GM18519 (cell line): Measurements from ENCODE around the gene KLHL29.
A peak's percentile ranks its signal among the peaks of the same experiment; 100 is the strongest.

Experiments
- ATAC-seq: cut with Tn5 transposase; IDR thresholded peaks from one replicate; pipeline ENCODE4 v1.9.1; 2021; ENCODE audit warnings: mild to moderate bottlenecking, moderate library complexity; ENCODE audit not compliant: unreplicated experiment, low FRiP score

Gene KLHL29

DNA sequence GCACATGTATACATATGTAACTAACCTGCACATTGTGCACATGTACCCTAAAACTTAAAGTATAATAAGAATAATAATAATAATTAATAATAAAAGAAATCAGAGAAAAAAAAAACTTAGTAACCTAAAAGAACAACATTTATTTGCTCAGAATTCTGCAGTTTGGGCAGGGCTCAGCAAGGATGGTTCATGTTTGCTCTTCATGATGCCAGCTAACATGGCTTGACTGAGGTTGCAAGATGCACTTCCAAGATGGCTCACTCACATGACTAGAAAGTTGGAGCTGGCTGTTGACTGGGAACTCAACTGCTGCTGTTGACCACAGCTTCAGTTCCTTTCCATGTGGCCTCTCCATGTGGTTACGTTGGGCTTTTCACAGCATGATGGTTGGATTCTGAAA is 56.4 kb downstream of the KLHL29 start:
- ATAC-seq, result no peak

DNA sequence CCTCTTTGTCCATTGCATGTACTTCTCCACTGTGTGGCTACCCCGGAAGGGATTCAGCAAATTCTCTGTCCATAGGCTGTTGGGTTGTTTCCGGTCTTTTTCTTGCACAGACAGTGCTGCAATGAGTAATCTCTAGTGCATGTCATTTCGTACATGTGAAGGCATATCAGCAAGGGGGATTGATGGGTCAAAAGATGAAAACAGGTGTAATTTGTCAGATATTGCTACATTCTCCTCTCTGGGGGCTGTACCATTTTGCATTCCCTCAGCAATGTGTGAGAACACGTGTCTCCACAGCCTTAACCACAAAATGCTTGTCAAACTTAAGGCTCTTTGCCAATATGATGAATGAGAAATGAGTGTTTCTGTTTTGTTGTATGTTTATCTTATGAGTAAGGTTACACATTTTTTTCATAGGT is 60.5 kb downstream of the KLHL29 start:
- ATAC-seq, result no peak

DNA sequence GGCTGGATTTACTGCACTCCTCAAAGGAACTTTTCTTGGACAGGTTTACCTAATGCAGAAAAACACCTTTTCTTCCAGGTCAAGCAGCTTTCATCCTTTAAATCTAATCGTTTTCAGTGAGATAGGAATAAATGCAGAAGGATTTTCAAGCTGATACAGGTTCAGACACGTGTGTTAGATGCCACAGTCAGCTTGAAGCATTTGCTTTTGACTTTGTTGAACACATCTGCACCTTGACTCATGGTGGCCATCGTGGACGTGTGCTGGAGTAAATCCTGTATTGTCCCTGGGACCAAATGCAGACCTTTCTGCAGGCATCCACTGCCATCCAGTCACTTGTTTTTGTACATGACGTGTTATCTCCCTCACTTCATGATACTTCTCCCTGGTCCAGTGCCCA is 61.9 kb downstream of the KLHL29 start:
- no peak for ATAC-seq

DNA sequence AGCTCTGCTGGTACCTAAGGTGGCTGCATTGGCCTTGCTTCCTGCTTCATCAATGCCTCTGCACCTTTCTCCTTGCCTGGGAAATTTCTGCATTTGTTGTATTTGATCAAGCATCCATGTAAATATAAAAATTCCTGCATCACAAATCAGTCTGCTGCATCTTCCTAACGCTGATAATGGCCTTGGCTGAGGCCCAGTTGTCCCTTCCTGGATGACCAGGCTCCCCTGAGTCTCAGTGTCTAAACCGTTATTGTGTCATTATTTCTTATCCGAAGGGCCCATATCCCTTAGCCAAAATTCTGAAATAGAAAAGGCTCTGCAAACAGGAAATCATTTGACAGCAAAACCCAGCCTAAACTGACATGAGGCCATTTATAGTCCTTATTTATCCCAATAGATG is 62.4 kb downstream of the KLHL29 start:
- no peak for ATAC-seq

DNA sequence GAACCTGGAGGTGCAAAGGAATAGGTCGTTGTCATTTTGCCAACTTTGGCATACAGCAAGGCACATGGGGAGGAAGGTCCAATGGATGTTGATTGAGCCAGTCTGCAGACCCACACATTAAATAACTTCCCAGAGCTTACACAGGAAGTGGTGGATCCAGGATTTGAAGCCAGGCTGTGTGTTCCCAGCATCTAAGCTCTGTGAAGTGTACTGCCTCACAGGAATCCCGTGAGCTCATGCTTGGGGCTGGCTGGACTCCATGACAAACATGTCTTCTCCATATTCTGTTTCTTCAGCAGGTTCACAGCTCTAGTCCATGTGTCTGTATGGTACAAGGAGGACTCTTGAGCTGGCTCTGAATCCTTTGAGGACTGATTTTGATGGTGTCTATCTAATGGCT is 63.9 kb downstream of the KLHL29 start:
- ATAC-seq, result no peak

DNA sequence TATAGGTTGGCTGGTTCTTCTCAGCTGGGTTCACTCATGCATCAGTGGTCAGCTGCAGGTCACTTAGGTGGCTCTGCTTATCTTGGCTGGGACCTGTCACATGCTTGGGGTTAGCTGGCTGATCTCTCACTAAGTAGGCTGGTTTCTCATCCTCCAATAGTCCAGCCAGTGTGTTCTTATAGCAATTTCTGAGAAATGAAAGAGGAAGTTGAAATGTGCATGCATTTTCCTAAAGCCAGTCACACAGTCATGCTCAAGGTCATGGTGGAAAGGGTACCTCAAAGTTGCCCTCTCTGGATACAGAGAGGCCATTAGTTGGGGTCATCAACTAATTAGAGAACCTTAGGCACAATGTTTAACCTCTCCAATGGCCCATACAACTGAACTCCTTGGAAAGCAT is 64.4 kb downstream of the KLHL29 start:
- ATAC-seq, result peak; percentile 93

DNA sequence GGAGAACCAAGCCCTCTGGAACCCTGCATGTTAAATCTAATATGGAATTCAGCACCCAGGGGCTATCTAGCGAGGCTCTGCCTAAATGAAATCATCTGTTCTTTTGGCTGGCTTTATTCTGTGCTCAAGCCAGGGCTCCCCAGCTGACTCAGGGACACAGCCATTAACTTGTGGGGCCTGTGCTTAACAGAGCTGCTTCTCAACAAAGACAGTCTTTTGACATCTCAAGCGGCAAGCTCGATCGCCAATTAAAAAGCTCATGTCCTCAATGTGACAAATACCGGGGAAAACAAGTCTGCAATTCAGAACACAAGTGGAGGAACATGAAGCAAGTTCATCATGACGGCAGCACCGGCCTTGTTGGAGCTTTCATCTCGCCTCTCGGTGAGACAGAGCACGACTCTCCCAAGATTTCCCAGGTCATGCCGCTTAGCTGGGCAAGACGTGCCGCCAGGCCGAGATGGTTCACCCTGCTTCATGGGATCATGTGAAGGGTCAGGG is 64.9 kb downstream of the KLHL29 start:
- ATAC-seq, result no peak

DNA sequence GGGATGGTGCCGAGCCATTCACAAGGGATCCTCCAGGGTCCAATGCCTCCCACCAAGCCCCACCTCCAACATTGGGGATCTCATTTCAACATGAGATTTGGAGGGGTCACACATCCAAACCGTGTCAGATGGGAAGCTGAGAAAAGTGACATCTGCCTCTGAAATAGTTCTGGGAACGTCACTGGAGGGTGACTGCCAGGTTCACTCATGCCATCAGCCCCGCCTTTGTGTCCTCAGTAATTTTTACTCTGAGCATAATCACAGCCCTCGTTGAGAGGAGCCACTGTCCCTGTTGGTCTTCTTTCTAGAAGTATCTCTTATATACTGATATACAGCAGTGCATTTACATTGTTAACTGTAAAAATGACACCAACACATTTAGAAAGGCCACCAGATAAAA is 67.4 kb downstream of the KLHL29 start:
- no peak for ATAC-seq

DNA sequence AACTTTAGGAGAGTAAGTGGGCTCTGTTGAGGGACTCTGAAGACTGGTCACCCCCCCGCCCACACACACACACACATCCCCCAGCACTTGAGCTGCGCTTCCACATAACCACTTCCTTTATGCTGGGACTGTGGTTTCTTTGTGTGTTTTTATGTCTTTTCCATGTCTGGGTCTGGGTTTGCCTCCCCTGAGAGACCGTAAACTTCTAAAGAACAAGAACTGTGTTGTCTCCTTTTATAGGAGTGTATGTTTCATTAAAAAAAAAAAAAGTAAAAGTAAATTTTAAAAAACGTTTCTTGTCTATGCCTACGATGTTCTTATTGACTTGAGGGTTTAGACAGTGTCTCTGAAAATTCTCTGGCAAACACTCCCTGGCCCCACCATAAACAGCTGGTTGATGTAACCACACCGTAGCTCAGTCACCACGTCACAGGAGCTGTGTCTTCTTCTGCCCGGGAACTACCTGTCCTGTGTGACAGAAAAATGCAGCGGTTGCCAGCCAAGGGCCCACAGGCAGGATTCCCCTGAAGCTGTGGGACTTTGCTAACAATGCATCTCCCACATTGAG is 68.0 kb downstream of the KLHL29 start:
- no peak for ATAC-seq

DNA sequence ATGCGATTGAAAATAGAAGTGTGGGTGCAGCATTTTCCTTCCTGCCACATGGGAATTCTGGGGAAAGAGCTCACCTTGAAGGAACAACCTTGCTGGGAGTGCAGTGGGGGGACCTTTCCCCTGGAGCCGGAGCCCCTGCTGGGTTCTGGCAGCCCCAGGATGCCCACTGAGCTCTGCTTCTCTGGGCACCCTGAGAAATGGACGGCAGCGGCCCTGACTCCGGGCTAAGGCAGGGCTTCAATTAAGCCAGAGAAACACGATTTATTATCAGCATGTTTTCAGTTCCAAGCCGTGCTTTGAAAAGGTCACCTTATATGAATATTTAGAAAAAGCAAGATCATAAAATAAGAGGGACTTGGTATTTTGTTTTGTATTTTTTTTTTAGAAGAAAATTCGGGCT is 68.5 kb downstream of the KLHL29 start:
- no peak for ATAC-seq

DNA sequence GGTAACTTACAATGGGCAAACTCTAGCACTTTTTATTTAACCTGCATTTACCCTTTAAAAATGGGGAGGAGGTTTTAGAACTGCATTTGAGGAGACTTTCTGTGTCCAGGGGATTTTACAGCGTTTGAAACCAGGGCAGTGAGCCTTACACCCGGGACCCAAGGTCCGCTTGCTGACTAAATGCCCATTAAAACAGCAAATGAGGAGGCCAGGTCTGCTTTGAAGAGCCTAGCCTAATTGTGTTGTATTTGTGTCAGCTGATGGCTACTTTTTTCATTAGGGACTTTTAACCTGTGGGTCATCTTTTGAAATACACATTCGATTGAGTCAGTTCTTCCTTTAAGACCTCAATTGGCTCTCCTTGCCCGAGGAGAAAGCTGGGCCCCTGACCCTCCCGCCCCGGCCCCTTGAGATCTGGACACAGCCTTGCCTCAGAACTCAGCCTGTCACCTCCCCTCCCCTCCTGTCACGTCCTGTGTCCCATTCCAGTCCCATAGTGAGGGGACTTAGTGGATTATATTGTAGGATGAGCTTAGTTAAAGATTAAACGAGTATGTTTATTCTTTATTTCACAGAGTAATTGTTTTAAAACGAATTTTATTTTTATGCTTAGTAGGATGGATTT is 69.0 kb downstream of the KLHL29 start:
- no peak for ATAC-seq

DNA sequence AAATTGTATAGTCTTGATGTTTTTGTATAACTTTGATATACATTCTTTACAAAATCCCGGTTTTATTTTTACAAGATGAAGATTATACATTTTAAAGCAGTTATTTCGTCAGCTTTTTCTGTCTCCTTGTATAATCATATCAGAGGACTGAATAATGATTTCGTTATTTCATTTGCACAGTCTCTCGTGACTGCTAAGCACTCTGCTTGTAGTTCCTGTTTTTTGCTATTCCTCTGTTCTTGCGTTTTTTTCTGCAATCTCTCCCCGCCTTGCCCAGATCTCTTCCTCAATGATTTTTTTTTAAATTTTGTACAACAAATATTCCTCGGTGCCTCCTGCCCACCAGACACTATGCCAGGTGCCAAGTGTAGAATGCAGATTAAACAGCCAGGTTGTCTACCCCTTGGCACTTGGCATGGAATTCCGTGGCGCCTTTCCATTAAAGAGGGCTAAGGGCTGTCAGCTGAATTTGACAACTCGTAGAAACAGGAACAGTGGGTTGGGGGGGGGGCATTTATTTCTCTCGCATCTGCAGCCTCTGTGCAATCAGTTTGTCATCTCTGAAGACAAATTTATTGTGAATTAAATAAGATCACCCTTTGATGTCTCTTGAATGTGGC is 69.6 kb downstream of the KLHL29 start:
- no peak for ATAC-seq

DNA sequence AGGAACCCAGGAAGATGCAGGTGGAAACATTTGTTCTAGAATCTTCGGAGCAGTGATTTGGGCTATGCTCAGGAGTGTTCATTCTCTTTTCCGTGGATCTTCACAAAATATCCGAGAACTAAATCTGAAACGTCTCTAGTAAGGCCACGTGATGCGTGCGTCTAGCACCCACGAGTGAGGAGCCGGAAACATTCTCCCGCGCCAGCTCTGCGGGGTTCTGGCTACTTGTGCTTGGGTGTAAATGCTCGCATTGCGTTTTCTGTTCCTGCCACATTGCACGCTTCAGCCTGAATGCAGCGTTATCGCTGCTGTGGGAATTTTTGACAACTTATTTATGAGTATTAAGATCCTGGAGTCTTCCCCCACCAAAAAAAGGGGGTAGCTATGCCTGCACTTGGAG is 71.4 kb downstream of the KLHL29 start:
- no peak for ATAC-seq

DNA sequence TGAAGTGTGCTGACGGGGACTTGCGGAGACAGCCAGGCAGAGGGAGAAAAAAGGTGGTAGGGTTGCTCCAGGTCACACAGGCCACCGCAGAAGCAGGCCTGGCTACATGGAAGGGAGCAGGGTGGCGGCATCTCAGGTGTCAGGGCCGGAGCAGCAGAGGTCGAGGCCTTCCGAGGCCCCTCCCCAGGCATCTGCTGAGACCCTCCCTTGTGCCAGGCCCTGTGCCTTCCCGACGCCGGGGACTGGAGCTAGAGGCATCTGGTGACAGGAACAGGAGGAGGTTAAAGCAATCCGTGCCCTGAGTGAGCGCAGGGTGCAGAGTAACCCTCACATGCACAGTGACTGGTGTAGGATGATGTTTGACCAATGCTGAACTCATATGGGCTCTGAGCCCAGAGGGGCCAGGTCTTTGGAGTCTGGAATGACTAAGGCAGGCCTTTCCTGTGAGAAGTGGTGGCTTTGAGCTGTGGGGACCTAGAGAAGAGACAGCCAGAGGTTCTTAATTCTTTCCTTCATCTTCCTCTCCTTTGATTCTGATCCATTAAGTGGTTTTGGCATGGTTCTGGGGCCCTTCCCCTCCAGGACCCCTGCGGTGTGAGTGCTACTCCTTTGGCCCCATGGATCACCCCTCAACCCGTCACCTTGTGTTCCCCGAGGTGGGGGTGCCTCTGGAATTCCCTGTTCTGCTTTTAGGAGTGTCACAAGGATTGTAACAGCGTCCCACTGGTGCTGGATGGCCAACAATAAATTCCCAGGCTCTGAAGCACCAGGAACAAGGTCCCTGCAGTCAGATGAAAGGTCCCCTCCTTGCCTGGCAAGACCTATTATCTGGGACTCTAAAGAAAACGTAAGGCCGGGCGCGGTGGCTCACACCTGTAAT is 72.1 kb downstream of the KLHL29 start:
- ATAC-seq, result no peak

DNA sequence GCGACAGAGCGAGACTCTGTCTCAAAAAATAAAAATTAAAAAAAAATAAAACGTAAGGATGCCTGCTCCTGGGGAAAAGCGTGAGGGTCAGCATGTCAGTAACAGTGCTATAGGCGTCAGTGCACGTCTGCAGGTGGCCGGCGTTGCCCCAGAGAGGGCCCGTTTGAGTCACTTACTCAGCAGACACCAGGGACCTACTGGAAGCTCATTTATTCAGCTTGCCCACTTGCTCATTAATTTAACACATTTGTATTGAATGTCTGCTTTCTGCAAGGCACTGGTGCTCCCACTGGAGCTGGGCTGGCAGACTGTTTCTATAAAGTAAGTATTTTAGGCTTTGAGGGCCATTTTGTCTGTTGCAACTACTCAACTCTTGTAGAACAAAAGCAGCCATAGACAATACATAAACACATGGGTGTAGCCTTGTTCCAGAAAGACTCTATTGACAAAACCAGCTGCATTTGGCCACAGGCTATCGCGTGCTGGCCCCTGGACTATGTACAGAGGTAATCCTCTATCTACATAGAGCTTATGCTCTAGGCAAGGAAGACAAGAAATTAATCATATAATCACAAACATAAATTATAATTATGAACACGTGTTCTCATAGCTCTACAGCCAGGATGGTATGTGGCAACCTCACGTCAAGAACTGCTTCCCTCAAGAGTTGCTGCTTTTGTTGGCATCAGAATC is 73.2 kb downstream of the KLHL29 start:
- ATAC-seq, result no peak

DNA sequence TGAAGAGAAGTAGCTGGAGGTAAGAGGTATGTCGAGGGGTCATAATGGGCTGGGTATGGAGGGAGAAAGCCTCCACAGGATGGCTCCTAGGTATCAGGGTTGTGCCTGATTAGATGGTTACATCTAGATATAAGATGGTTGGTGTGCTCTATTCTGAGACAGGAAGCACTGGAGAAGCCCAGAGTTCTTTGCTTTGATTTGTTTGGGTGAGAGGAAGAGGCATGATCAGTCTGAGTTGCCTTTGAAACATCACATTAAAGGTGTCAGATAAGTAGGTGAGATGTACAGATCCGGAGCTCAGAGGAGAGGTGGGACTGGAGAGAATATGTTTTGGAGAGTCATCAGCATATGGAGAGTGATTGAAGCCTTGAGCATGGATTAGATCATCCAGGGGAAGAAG is 74.1 kb downstream of the KLHL29 start:
- no peak for ATAC-seq

DNA sequence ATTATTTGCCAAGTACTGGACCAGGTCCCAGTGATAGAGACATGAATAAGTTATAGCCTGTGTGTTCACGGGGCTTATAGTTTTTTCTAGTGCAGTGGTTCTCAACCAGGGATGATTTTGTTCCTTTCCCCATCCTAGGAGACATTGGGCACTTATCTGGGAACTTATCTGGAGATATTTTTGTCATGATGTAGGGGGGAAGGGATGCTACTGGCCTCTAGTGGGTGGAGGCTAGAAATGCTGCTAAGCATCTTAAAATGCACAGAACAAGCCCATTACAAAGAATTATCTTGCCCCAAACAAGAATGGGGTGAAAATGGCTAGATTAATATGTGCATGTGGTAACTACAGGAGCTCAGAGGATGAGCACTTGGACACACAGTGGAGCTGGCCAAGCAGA is 75.2 kb downstream of the KLHL29 start:
- ATAC-seq, result peak; percentile 64

DNA sequence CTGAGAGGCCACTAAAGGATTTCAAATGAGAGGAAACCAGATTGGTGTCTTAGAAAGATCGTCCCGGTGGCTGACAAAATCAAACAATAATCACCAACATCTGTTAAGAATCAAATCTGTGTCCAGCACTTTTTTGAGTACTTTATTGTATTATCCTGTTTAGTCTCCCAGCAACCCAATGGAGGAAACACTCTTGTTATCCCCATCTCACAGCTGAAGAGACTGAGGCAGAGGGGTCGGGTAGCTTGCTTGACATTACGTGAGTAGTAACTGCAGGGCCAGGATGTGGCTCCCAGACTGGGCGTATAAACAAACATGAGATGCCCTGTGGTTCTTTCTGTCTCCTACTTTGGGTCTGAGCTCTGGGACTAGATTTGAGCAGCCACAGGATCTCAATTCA is 76.0 kb downstream of the KLHL29 start:
- ATAC-seq, result no peak

DNA sequence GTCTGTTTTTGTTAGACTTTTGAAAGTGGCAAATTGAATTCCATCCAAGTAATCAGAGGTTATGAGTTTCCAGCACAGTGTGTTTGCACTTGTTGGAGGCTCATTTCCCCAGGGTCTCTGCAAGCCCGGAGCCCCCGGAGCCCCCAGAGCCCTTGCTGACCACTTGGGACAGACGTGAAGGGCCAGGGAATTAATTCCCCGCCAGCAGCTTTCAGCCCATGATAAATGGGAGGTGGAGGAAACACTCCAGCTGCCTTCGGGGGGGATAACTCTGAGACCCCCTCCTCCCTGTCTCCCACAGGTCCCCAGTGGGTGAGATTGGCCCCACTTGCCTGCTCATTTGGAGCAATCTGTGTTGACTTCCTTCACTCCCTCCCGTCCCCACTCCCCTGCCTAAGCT is 79.2 kb downstream of the KLHL29 start:
- no peak for ATAC-seq

DNA sequence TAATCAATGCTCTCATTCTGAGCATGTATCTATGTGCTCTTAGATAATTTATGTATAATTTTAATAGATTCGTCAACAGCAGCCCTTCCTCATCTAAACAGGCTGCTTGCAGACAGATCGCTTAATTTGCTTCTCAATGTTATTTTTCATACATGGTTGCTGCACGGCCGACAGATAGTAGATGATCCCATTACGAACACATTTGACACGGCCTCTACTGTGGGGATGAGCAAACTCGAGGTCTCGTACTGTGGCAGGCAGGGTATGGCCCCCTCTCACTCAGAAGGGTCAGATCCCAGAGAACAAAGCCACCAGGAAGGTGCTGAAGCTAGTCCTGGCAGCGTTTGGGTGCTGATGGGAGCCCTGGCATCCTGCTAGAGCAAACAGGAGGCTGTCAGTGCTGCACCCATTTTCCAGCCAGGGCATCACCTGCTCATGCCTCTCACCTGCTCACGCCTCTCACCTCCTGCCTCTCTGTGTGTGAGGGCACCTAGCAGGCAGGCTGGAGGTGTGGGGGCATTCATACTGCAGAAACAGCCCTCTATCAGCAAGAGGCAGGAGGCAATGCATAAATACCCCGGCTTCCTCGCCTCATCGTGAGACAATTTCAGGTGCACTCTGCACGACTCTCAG is 80.0 kb downstream of the KLHL29 start:
- ATAC-seq, result no peak
